ENCODE results near the gene ZNF462. TPM values are rescaled to one million over a fixed set of nuclear protein-coding genes. Genes with fewer than 3 reads are reported as not detected.

Gene ZNF462
- polyA plus RNA-seq, 3 donors, result not detected

- no peak for DNase-seq
- WGBS (ENCODE audit: insufficient coverage), result 98% methylated on average over 17 of the region's 18 CpGs
- H3K27ac ChIP-seq (ENCODE audit: low read depth in 1 of 2, low read length in 2 of 2), result no peak overlapping the region
- H3K9me3 ChIP-seq (replicated peaks in 1 of 2; ENCODE audit: control insufficient read depth in 1 of 2, insufficient read depth in 1 of 2, low read length in 2 of 2), result peaks cover 27 to 33% of the 10 kb centered on the region in 2 donors
- H3K4me3 ChIP-seq (replicated peaks in 1 of 3; ENCODE audit: low read depth in 2 of 3, low read length in 3 of 3), result no peak overlapping the region
- no peaks in the 10 kb centered on the region for H3K36me3 ChIP-seq (replicated peaks in 1 of 2; ENCODE audit: control insufficient read depth in 1 of 2, insufficient read depth in 2 of 2, low read length in 2 of 2)
- H3K4me2 ChIP-seq (replicated peaks; ENCODE audit: extremely low read depth, low read length, poor library complexity, severe bottlenecking), result no peak overlapping the region
- Mint-ChIP-seq H3K4me3 (no peak overlapping the region), H3K36me3 (no peaks in the 10 kb centered on the region), H3K4me1 (no peaks in the 10 kb centered on the region), H3K27me3 (ENCODE audit: low read depth in 3 of 3) (no peaks in the 10 kb centered on the region), H3K9me3 (peaks cover 18 to 33% (median 29%) of the 10 kb centered on the region in 7 donors), H3K27ac (no peak overlapping the region)
- H3K4me1 ChIP-seq (ENCODE audit: control insufficient read depth in 1 of 2, insufficient read depth in 2 of 2, low read length in 2 of 2), result no peaks in the 10 kb centered on the region
- no peak overlapping the region for H3K9ac ChIP-seq (ENCODE audit: insufficient read depth, low read length, poor library complexity, severe bottlenecking)
- no peaks in the 10 kb centered on the region for H3K79me2 ChIP-seq (ENCODE audit: insufficient read depth, low read length)
- TF ChIP-seq, protein P1, sequence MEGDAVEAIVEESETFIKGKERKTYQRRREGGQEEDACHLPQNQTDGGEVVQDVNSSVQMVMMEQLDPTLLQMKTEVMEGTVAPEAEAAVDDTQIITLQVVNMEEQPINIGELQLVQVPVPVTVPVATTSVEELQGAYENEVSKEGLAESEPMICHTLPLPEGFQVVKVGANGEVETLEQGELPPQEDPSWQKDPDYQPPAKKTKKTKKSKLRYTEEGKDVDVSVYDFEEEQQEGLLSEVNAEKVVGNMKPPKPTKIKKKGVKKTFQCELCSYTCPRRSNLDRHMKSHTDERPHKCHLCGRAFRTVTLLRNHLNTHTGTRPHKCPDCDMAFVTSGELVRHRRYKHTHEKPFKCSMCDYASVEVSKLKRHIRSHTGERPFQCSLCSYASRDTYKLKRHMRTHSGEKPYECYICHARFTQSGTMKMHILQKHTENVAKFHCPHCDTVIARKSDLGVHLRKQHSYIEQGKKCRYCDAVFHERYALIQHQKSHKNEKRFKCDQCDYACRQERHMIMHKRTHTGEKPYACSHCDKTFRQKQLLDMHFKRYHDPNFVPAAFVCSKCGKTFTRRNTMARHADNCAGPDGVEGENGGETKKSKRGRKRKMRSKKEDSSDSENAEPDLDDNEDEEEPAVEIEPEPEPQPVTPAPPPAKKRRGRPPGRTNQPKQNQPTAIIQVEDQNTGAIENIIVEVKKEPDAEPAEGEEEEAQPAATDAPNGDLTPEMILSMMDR (IDR thresholded peaks at IDR 0.05), result no peak
- no peaks in the 10 kb centered on the region for H4K20me1 ChIP-seq (ENCODE audit: insufficient read depth, low read length)
- intact Hi-C loops (cut with micrococcal nuclease), result no loop called here
- H2AFZ ChIP-seq (ENCODE audit: insufficient read depth, low read depth, low read length, poor library complexity, severe bottlenecking), result no peak overlapping the region
- no peaks in the 10 kb centered on the region for H3K27me3 ChIP-seq (ENCODE audit: control insufficient read depth in 2 of 2, insufficient read depth in 2 of 2, low read length in 2 of 2)
These were observed 65.4 kb downstream of the ZNF462 start for GRCh38 chr9:106928350-106928749.

DNA sequence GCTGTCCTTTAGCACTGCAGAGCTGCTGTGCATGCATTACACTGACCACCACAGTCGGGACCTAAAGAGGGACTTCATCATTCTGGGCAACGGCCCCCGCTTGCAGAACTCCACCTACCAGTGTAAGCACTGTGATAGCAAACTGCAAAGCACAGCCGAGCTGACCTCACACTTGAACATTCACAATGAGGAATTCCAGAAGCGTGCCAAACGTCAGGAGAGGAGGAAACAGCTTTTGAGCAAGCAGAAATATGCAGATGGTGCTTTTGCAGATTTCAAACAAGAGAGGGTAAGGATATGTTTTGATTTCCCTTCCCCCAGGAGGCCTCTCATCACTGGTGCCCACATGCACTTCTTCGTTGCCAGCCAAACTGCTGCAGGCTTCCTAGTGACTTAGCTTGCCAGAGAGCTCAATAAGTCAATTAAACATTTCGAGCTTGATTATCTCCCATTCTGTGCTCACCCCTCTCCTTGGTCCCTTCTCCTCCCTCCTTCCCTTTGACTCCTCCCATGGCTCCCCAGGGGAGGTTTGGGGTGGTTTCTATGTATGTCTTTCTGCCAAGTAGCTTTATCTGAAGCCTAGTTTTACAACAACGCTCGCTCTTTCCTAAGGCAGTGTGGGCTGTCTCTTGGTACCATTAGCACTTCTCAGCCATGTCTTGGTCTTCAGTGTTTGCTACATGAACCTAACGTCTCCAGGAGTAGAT is 66.7 kb downstream of the ZNF462 start:
- H3K27ac Mint-ChIP-seq, result no peak overlapping the region
- 100% methylated on average over 6 of the region's 11 CpGs for WGBS (ENCODE audit: insufficient coverage)

More for the DNA sequence above, 66.7 kb downstream of the ZNF462 start:
- Mint-ChIP-seq H3K4me1 (no peaks in the 10 kb centered on the region), H3K4me3 (no peak overlapping the region), H3K9me3 (peaks cover 16 to 31% (median 26%) of the 10 kb centered on the region in 7 donors), H3K27me3 (ENCODE audit: low read depth in 3 of 3) (no peaks in the 10 kb centered on the region), H3K36me3 (no peaks in the 10 kb centered on the region)
- Histone ChIP-seq H3K36me3 (replicated peaks in 1 of 2; ENCODE audit: control insufficient read depth in 1 of 2, insufficient read depth in 2 of 2, low read length in 2 of 2) (no peaks in the 10 kb centered on the region), H3K4me2 (replicated peaks; ENCODE audit: extremely low read depth, low read length, poor library complexity, severe bottlenecking) (no peak overlapping the region), H3K79me2 (ENCODE audit: insufficient read depth, low read length) (no peaks in the 10 kb centered on the region), H3K27ac (ENCODE audit: low read depth in 1 of 2, low read length in 2 of 2) (no peak overlapping the region), H3K4me1 (ENCODE audit: control insufficient read depth in 1 of 2, insufficient read depth in 2 of 2, low read length in 2 of 2) (no peaks in the 10 kb centered on the region), H2AFZ (ENCODE audit: insufficient read depth, low read depth, low read length, poor library complexity, severe bottlenecking) (no peak overlapping the region), H3K9me3 (replicated peaks in 1 of 2; ENCODE audit: control insufficient read depth in 1 of 2, insufficient read depth in 1 of 2, low read length in 2 of 2) (peaks cover 24 to 30% of the 10 kb centered on the region in 2 donors), H3K9ac (ENCODE audit: insufficient read depth, low read length, poor library complexity, severe bottlenecking) (no peak overlapping the region), H3K4me3 (replicated peaks in 1 of 3; ENCODE audit: low read depth in 2 of 3, low read length in 3 of 3) (no peak overlapping the region), H3K27me3 (ENCODE audit: control insufficient read depth in 2 of 2, insufficient read depth in 2 of 2, low read length in 2 of 2) (no peaks in the 10 kb centered on the region), H4K20me1 (ENCODE audit: insufficient read depth, low read length) (no peaks in the 10 kb centered on the region)
- intact Hi-C loops (cut with micrococcal nuclease), result no loop called here
- no peak for DNase-seq
- TF ChIP-seq, protein P1 (IDR thresholded peaks at IDR 0.05), result no peak
